ENCODE measurements around the gene ESM1. TPM values are rescaled to one million over a fixed set of nuclear protein-coding genes. Genes with fewer than 3 reads are reported as not detected.
"Not testable (repeated sequence)": the region's sequence is repeated elsewhere in the genome, so short reads cannot be mapped to it uniquely, and the experiment has no call there.

ESM1 gene
- total and polyA plus RNA-seq, 7 donors = 0.01 to 0.13 (median 0.09) TPM; not detected in 3

DNA sequence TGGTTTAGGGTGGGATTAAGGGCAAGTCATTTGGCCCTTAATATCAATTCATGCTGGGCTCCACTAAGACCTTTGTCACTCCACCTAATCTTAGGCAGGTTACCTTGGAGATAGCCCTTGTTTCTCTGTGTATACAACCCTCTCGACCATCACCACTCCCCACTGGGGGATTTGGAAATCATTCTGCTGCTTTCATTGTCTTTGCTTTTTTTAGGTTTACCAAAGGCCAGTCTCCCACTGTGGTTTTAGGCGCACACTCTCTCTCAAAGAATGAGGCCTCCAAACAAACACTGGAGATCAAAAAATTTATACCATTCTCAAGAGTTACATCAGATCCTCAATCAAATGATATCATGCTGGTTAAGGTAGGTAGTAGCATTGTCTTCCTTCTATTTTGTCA is 44.8 kb upstream of the ESM1 start:
- H3K36me3 ChIP-seq (ENCODE audit: insufficient read depth in 1 of 2, low read depth in 1 of 2) = no peaks in the 10 kb centered on the region
- peaks cover 0 to 3% (median 0%) of the 10 kb centered on the region in 3 donors for H3K27me3 ChIP-seq (ENCODE audit: insufficient read depth in 3 of 3, low read length in 2 of 3)
- no peak for ATAC-seq
- TF ChIP-seq, protein P1, sequence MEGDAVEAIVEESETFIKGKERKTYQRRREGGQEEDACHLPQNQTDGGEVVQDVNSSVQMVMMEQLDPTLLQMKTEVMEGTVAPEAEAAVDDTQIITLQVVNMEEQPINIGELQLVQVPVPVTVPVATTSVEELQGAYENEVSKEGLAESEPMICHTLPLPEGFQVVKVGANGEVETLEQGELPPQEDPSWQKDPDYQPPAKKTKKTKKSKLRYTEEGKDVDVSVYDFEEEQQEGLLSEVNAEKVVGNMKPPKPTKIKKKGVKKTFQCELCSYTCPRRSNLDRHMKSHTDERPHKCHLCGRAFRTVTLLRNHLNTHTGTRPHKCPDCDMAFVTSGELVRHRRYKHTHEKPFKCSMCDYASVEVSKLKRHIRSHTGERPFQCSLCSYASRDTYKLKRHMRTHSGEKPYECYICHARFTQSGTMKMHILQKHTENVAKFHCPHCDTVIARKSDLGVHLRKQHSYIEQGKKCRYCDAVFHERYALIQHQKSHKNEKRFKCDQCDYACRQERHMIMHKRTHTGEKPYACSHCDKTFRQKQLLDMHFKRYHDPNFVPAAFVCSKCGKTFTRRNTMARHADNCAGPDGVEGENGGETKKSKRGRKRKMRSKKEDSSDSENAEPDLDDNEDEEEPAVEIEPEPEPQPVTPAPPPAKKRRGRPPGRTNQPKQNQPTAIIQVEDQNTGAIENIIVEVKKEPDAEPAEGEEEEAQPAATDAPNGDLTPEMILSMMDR (IDR thresholded peaks at IDR 0.05) = no peak
- DNase-seq = no peak
- no peaks in the 10 kb centered on the region for H3K4me1 ChIP-seq
- 66 to 79% (median 75%) methylated on average over 2 of the region's 2 CpGs for WGBS, 3 donors
- intact Hi-C loops (cut with DNase I) = no loop called here
- no peak overlapping the region for H3K4me3 ChIP-seq
- H3K9me3 ChIP-seq = no peaks in the 10 kb centered on the region
- no peak overlapping the region for H3K27ac ChIP-seq

DNA sequence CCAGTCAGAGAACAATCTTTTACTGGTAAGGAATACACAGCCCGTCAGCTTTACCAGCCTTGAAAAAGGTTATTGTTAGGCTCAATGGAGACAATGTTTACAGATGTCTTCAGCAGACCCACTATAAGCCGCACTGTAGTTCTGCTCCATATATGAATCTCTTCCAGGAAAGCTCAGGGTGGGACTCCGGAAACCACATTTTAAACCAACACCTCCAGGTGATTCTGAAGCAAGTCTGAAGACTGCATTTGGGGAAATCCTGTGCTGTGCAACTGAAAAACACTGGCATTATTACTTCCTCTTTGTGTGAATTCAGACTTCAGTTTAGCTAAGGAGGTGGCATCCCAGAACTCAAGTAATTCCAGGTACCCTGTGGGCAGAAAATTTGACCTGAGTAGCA is 42.2 kb upstream of the ESM1 start:
- H3K27ac ChIP-seq = no peak overlapping the region
- no peaks in the 10 kb centered on the region for H3K9me3 ChIP-seq
- no peak for ATAC-seq
- WGBS, 3 donors = 85 to 88% (median 86%) methylated on average over 3 of the region's 3 CpGs
- peaks cover 0 to 3% (median 0%) of the 10 kb centered on the region in 3 donors for H3K27me3 ChIP-seq (ENCODE audit: insufficient read depth in 3 of 3, low read length in 2 of 3)
- no peaks in the 10 kb centered on the region for H3K4me1 ChIP-seq
- no peak for DNase-seq
- H3K4me3 ChIP-seq = no peak overlapping the region
- H3K36me3 ChIP-seq (ENCODE audit: insufficient read depth in 1 of 2, low read depth in 1 of 2) = no peaks in the 10 kb centered on the region
- TF ChIP-seq, protein P1 (IDR thresholded peaks at IDR 0.05) = no peak
- intact Hi-C loops (cut with DNase I) = no loop called here

DNA sequence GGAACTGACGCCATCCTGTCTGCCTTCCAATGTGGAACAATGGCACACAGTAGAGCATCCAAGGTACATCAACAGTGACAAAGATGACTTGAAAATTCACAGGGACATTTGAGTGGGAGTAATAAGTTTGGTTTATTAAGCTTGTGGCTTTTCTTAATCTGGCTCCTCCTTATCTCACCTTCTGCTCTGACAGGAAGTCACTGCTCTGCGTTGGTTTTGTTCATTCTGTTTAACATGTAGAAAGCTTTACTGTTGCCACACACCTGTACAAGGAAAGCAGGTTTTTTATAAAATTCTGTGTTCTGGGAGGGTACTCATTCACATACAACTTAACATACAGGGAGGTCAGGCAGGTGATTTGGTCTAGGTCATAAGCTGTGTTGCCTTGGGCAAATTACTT is 37.1 kb upstream of the ESM1 start:
- Histone ChIP-seq H3K4me1 (no peaks in the 10 kb centered on the region), H3K27ac (no peak overlapping the region), H3K4me3 (no peak overlapping the region), H3K9me3 (no peaks in the 10 kb centered on the region), H3K36me3 (ENCODE audit: insufficient read depth in 1 of 2, low read depth in 1 of 2) (no peaks in the 10 kb centered on the region), H3K27me3 (ENCODE audit: insufficient read depth in 3 of 3, low read length in 2 of 3) (no peaks in the 10 kb centered on the region)
- 80 to 88% (median 86%) methylated on average over 2 of the region's 2 CpGs for WGBS, 3 donors
- TF ChIP-seq, protein P1 (IDR thresholded peaks at IDR 0.05) = no peak
- intact Hi-C loops (cut with DNase I) = no loop called here
- DNase-seq = no peak
- no peak for ATAC-seq

DNA sequence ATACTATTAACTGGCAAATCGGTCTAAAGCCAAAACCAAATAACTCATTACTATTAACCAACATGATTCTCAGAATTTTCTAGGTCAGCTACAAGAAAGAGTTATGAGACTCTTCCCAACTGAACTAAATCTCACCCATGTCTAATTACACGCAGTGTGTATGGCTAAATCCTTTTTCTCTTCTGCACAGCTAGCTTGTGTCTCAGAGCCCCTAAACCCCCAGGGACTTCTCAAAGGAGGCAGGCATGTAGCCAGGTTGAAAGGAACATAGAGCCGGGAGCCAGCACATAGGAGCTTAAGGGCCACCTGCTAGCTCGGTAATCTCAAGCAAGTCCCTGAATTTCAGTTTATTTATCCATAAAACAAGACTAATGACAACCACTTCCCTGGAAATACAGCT is 36.4 kb upstream of the ESM1 start:
- DNase-seq = no peak
- Histone ChIP-seq H3K27ac (no peak overlapping the region), H3K4me3 (no peak overlapping the region), H3K9me3 (no peaks in the 10 kb centered on the region), H3K4me1 (no peaks in the 10 kb centered on the region), H3K36me3 (ENCODE audit: insufficient read depth in 1 of 2, low read depth in 1 of 2) (no peaks in the 10 kb centered on the region), H3K27me3 (ENCODE audit: insufficient read depth in 3 of 3, low read length in 2 of 3) (no peaks in the 10 kb centered on the region)
- no peak for ATAC-seq
- intact Hi-C loops (cut with DNase I) = no loop called here
- WGBS, 3 donors = 19 to 49% (median 26%) methylated on average over 4 of the region's 4 CpGs
- TF ChIP-seq, protein P1 (IDR thresholded peaks at IDR 0.05) = no peak

DNA sequence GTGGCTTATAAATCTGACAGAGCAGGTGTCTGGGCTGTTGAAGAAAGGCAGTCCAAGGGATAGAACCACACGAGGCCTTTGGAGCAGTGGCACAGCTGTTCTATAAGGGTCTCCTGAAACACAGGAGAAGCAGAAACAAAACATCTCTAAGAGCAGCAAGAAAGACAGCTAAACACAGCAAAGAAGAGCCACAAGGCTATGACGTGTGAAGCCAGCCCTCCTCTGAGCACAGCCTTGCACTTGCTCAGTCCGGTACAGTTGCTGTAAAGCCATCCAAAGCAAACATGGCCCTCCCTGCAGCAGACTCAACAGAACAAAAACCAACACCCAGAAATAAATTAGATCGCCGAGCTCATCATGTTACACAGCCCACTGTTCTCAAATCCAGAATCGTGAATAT is 36.0 kb upstream of the ESM1 start:
- no peak for ATAC-seq

DNA sequence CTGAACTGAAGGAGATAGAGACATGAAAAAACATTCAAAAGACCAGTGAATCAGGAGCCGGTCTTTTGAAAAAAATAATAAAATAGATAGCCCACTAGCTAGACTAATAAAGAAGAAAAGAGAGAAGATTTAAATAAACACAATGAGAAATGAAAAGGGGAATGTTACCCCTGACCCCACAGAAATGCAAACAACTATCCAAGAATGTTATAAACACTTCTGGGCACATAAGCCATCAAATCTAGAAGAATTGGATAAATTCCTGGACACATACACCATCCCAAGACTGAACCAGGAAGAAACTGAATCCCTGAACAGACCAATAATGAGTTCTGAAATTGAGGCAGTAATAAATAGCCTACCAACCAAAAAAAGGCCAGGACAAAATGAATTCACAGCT is 24.8 kb upstream of the ESM1 start:
- WGBS, 3 donors = 83 to 96% (median 92%) methylated on average over 1 of the region's 1 CpG
- H3K27ac ChIP-seq; H3K27me3 ChIP-seq (ENCODE audit: insufficient read depth in 3 of 3, low read length in 2 of 3); ATAC-seq; DNase-seq; H3K4me3 ChIP-seq; H3K36me3 ChIP-seq (ENCODE audit: insufficient read depth in 1 of 2, low read depth in 1 of 2); H3K4me1 ChIP-seq; intact Hi-C loops (cut with DNase I); H3K9me3 ChIP-seq: not testable (repeated sequence)

More for the DNA sequence above, 36.0 kb upstream of the ESM1 start:
- 29 to 40% (median 31%) methylated on average over 6 of the region's 6 CpGs for WGBS, 3 donors
- intact Hi-C loops (cut with DNase I) = no loop called here
- Histone ChIP-seq H3K4me3 (no peak overlapping the region), H3K27me3 (ENCODE audit: insufficient read depth in 3 of 3, low read length in 2 of 3) (no peaks in the 10 kb centered on the region), H3K36me3 (ENCODE audit: insufficient read depth in 1 of 2, low read depth in 1 of 2) (no peaks in the 10 kb centered on the region), H3K27ac (no peak overlapping the region), H3K4me1 (no peaks in the 10 kb centered on the region), H3K9me3 (no peaks in the 10 kb centered on the region)
- DNase-seq = no peak
- TF ChIP-seq, protein P1 (IDR thresholded peaks at IDR 0.05) = no peak
